ENCODE results near the gene HTATSF1.

Gene HTATSF1

DNA sequence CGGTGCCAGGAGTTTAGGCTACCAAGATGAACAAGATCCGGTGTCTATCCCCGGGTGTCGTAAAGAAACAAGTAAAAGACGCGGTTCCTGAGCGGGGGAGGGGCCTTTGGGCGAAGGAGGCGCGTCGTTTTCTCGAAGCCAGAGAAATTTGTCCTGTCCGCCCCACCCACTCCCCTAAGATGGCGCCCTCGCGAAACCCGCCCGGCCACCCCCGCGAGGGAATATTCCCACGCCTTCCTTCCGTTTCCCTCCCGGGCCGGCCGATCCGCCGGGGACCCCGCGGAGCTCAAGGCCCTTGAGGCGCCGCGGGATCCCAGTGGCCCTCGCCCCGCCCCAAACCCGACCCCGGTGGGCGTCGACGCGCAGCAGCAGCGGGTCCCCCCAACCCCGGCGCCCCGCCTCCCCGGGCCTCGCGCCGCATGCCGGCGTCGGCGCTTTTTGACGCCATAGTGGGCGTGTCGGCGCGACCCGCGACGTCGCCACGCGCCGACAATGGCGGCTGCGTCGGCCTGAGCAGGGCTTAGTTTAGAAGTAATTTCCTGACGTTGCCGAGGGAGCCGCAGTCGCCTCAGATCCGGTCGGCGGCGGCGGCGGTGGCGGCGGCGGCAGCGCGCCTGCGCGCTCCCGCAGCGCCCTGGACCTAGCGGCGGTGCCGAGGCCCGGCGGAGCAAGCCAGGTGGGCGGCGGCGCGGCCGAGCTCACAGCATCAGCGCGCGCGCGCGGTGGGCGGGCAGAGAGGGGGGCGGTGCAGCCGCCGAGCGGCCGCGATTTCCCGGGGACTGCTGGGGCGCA lies 432 bp upstream of the HTATSF1 start:
- no peak for FAIRE-seq

- no peak for FAIRE-seq
Measured at GRCh38 chrX:136519069-136519468, 21.7 kb downstream of the HTATSF1 start.

- FAIRE-seq, result no peak
Measured at GRCh38 chrX:136523770-136524169, 26.4 kb downstream of the HTATSF1 start.

DNA sequence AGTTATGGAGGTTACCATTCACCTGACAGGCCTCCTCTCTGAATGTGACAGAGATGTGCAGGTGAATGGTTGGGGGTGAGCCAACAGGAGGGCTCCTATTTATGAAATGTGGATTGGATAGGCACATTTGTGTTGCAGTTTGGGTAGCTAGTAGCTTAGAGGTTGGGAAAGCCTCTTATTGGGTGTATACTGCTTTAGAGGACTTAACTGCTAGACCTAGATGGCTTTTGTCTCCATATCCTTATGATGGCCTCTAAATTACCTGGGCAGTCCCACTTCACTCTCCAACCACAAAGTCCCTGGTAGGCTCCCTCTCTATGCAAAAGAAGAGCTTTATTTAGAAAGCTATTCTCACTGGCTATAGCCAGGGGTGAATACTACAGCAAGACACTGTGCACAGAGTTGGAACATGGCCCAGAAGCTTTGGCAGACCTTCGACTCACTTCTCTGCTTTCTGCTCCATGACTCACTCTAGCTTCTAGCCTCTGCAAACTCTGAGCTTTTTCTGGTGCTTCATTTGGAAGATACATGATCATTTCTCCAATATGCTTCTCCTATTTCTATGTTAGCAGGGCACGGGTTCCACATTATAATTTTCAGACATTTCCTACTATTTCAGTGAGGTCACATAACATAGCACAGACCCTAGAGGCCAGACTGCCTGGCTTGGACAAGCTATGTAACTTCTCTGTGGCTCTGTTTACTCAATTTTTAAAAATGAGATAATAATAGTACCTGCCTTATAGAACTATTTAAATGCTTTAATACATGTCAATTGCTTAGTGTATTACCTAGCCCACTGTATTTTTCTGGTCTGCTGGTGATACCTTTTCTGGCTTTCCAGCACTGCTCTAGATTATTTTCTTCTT lies 28.6 kb downstream of the HTATSF1 start:
- FAIRE-seq, result no peak

- no peak for FAIRE-seq
Measured at GRCh38 chrX:136528645-136529315, 31.4 kb downstream of the HTATSF1 start.

DNA sequence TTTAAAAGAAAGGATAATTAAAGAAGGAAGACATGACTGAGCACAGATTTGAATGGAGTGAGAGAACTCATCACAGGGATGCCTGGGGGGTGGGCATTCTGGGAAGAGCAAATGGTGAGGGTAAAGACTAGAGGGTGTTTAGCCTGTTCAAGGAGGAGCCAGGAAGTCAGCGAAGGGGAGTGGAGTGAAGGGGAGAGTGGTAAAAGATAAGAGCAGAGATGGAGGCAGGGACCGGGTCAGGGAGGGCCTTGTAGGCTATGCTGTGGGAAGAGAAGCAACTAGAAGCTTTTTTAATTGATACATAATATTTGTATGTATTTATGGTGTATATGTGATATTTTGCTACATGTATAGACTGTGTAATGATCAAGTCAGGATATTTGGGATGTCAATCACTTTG lies 32.4 kb downstream of the HTATSF1 start:
- FAIRE-seq, result no peak

DNA sequence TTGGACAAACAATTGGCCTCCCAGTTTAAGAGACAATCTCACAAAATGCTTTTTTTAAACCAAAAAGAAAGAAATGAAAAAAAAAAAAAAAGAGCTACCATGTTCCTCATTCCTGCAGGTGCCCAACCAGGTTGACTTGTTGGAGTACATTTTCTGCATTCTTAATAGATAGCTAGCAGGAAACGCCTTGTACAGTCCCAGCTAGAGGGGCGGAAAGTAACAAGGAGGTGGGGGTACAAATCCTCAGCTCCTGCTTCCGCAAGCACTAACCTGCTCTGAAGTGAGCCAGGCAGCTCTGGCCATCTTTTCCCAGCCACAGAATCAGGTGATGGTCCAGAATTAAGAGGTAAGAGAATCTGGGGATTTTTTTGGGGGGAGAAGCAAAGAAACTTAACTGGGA lies 34.6 kb downstream of the HTATSF1 start, which contains the start of gene VGLL1:
Gene VGLL1, plus strand, starts transcription at position 265 of the 400 bp plus-strand sequence. CDS start 3,806 bp downstream, outside the sequence.
- no peak for FAIRE-seq

- no peak for FAIRE-seq
Measured at GRCh38 chrX:136534131-136534530, 36.7 kb downstream of the HTATSF1 start.

DNA sequence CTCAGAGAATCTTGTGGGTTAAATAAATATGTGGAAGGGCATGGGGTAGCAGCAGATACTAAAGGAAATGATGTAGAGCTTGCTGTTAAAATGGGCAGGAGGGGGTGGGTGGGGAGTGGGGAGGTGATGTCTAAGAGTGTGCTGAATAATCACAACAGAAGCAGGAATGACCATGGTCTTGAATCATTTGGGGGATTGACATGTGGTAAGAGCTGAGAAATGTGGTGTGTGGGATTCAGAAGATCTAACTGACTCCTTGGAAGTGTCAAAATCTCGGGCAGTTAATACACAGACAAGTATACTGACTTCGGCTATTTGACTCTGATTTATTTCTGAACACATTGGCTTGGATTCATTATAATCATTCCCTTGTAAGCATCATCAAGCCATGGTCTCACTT lies 41.4 kb downstream of the HTATSF1 start:
- FAIRE-seq, result no peak

- FAIRE-seq, result no peak
Measured at GRCh38 chrX:136540226-136540625, 42.8 kb downstream of the HTATSF1 start.

GRCh38 chrX:136541294-136541693 lies 43.9 kb downstream of the HTATSF1 start:
- no peak for FAIRE-seq

DNA sequence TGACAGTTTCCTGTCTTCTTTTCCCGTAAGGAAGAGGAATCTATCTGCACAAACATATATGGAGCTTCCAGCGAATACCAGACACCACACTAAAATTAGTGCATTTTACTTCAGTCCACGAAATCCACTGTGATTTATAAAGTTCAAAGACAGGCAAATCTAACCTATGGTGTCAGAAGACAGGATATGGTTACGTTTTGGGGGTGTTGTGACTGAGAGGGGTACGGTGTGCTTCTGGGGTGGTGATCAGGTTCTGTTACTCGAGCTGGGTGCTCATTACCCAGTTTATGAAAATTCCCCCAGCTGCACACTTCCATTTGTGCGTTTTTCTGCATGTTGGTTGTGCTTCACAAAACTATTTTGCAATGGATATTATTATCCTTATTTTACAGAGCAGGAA lies 44.9 kb downstream of the HTATSF1 start:
- FAIRE-seq, result no peak

DNA sequence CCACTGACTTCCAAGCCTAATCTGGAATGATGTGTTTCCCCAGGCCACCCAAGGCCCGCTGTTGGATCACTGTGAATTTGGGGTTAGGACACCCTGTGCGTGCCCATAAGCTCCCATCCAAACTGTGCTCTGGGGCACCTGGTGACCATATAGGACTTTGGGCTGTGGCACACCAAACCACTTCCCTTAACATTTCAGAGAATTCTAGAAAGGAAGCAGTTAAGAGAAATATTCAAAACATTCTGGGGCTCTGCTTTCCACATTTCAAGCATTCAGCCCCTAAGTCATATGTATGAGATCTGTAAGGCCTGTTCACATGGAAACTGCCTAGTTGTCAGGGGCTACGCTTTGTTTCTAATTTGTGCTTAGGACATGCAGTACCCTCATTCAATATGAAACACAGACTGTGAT lies 49.0 kb downstream of the HTATSF1 start:
- no peak for FAIRE-seq

GRCh38 chrX:136549226-136549625 lies 51.8 kb downstream of the HTATSF1 start:
- FAIRE-seq, result no peak

DNA sequence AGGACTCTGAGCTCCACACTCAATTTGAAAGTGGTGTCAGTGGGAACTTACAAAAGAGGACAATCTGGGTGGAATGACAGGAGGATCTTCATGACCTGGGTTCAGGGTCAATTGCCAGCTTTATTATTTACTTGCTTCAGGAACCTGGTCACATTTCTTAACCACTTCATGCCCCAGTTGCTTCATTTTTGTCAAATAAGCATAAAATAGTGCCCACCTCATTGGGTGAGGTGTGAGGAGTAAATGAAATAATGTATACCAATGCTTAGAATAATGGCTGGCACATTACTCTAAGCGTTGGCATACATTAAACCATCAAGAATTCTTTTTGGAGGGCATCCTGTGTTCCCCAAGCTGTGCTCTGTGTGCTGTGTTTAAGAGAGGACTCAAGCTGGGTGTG lies 54.0 kb downstream of the HTATSF1 start:
- FAIRE-seq, result no peak

GRCh38 chrX:136555694-136556093 lies 58.3 kb downstream of the HTATSF1 start:
- FAIRE-seq, result no peak

All from TTC549 (cell line).